ENCODE data around the gene ARL6IP4.

GRCh38 chr12:122956035-122956434 is 24.4 kb upstream of the ARL6IP4 start:
- no peak for TF ChIP-seq CTCF (IDR thresholded peaks at IDR 0.05)
- TF ChIP-seq ZFX (IDR thresholded peaks at IDR 0.05; ENCODE audit: borderline replicate concordance): no peak
